ENCODE measurements around the gene AKAP8. TPM values are rescaled to one million over a fixed set of nuclear protein-coding genes. Genes with fewer than 3 reads are reported as not detected.

AKAP8 gene
- total and polyA plus RNA-seq, 2 experiments from 2014 or later = 22.4 to 36.5 TPM

DNA sequence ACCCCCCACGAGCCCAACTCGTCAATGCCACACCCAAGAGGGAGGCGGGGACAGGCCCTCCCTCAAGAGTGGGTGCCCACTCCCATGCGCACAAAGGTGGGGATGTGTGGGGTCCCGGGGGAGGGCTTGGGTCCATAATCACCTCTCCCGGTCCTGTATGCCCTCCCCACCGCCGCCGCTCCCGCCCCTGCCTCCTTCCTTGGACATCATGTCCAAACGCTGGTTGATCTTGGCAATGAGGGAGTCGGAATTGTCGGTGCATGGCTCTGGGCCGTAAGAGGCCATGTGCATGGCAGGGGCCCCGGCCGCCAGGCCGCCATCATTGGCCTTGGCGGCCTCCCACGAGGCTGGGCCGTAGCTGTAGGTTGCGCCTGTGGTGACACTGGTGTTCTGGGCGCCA, 5.9 kb downstream of the AKAP8 start:
- no peaks in the 10 kb centered on the region for H3K9me2 ChIP-seq (ENCODE audit: insufficient read depth)
- H3K79me2 ChIP-seq (replicated peaks; ENCODE audit: insufficient read depth) = peaks cover 73% of the 10 kb centered on the region
- no peaks in the 10 kb centered on the region; the same call in 2 of the 3 replicates for H3K9me3 Mint-ChIP-seq
- H3K36me3 Mint-ChIP-seq (ENCODE audit: low read depth) = peaks cover 52% of the 10 kb centered on the region
- H3K4me1 ChIP-seq (ENCODE audit: insufficient read depth) = peaks cover 4% of the 10 kb centered on the region; the same call in 1 of the 2 replicates
- peaks cover 14% of the 10 kb centered on the region for H3K4me1 Mint-ChIP-seq
- H3K27ac ChIP-seq (ENCODE audit: low read depth) = no peak overlapping the region
- DNase-seq (ENCODE audit: low spot score) (no peak), ATAC-seq (no peak)
- H3K27me3 ChIP-seq (ENCODE audit: insufficient read depth) = no peaks in the 10 kb centered on the region
- peaks cover 14% of the 10 kb centered on the region for H3K27me3 Mint-ChIP-seq (ENCODE audit: insufficient read depth, low read depth, poor library complexity)
- H2AFZ ChIP-seq = no peak overlapping the region
- TF ChIP-seq ZNF114 (CRISPR knock-in tag; IDR thresholded peaks at IDR 0.05) (no peak), NANOG (IDR thresholded peaks at IDR 0.05; ENCODE audit: borderline replicate concordance) (no peak), POLR2AphosphoS5 (IDR thresholded peaks at IDR 0.05; ENCODE audit: low read depth) (no peak)
- TF ChIP-seq, protein P1, sequence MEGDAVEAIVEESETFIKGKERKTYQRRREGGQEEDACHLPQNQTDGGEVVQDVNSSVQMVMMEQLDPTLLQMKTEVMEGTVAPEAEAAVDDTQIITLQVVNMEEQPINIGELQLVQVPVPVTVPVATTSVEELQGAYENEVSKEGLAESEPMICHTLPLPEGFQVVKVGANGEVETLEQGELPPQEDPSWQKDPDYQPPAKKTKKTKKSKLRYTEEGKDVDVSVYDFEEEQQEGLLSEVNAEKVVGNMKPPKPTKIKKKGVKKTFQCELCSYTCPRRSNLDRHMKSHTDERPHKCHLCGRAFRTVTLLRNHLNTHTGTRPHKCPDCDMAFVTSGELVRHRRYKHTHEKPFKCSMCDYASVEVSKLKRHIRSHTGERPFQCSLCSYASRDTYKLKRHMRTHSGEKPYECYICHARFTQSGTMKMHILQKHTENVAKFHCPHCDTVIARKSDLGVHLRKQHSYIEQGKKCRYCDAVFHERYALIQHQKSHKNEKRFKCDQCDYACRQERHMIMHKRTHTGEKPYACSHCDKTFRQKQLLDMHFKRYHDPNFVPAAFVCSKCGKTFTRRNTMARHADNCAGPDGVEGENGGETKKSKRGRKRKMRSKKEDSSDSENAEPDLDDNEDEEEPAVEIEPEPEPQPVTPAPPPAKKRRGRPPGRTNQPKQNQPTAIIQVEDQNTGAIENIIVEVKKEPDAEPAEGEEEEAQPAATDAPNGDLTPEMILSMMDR (conservative IDR thresholded peaks at IDR 0.05; ENCODE audit: low read depth in 2 of 2) = no peak
- H3K36me3 ChIP-seq (ENCODE audit: insufficient read depth) = peaks cover 19% of the 10 kb centered on the region
- peaks cover 2% of the 10 kb centered on the region; the same call in 1 of the 2 replicates for H3F3A ChIP-seq (replicated peaks; ENCODE audit: low read depth)
- H3K4me3 Mint-ChIP-seq = no peak overlapping the region
- no peak overlapping the region for H3K4me2 ChIP-seq
- no peak overlapping the region for H3K27ac Mint-ChIP-seq
- H4K20me1 ChIP-seq (replicated peaks; ENCODE audit: insufficient read depth) = peaks cover 38% of the 10 kb centered on the region
- H3K4me3 ChIP-seq = no peak overlapping the region

DNA sequence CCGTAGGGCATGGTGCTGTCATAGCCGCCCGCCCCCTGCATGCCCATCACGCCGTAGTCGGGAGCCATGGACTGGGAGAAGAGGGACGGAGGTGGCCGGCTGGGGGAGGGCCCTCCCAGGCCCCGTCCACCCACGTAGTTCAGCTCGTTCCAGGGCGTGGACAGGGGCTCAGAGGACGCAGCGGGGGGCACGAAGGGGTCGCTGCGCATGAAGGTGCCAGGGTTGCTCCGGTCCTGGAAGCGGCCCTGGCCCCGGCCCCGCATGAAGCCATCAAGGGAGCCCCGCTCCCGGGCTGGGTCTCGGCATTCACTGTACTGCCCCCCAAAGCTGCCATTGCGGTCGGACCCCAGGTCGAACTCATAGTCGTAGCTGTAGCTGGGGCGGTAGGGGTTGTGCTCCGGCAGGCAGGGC, 6.7 kb downstream of the AKAP8 start:
- Histone ChIP-seq H3K27me3 (ENCODE audit: insufficient read depth) (no peaks in the 10 kb centered on the region), H2AFZ (no peak overlapping the region), H3K27ac (ENCODE audit: low read depth) (no peak overlapping the region), H3K4me1 (ENCODE audit: insufficient read depth) (peaks cover 4% of the 10 kb centered on the region; the same call in 1 of the 2 replicates), H3K4me2 (no peak overlapping the region), H3K9me2 (ENCODE audit: insufficient read depth) (no peaks in the 10 kb centered on the region), H3K4me3 (no peak overlapping the region), H4K20me1 (replicated peaks; ENCODE audit: insufficient read depth) (peaks cover 31% of the 10 kb centered on the region), H3K79me2 (replicated peaks; ENCODE audit: insufficient read depth) (peaks cover 66% of the 10 kb centered on the region), H3K36me3 (ENCODE audit: insufficient read depth) (peaks cover 19% of the 10 kb centered on the region), H3F3A (replicated peaks; ENCODE audit: low read depth) (no peaks in the 10 kb centered on the region; the same call in 1 of the 2 replicates)
- Mint-ChIP-seq H3K36me3 (ENCODE audit: low read depth) (peaks cover 55% of the 10 kb centered on the region), H3K9me3 (no peaks in the 10 kb centered on the region; the same call in 2 of the 3 replicates), H3K27ac (no peak overlapping the region), H3K4me3 (no peak overlapping the region), H3K4me1 (peaks cover 9% of the 10 kb centered on the region), H3K27me3 (ENCODE audit: insufficient read depth, low read depth, poor library complexity) (peaks cover 10% of the 10 kb centered on the region)
- TF ChIP-seq STAT1 (IDR thresholded peaks at IDR 0.05; ENCODE audit: unreplicated experiment) = no peak
- no peak for TF ChIP-seq EZH2phosphoT487 (IDR thresholded peaks at IDR 0.05; ENCODE audit: unreplicated experiment)
- no peak for TF ChIP-seq ZNF331 (CRISPR knock-in tag; IDR thresholded peaks at IDR 0.05; ENCODE audit: low read depth)
- TF ChIP-seq NANOG (IDR thresholded peaks at IDR 0.05; ENCODE audit: borderline replicate concordance) = no peak
- TF ChIP-seq JUNB (IDR thresholded peaks at IDR 0.05; ENCODE audit: unreplicated experiment) = no peak
- ATAC-seq = no peak
- DNase-seq (ENCODE audit: low spot score) = no peak

DNA sequence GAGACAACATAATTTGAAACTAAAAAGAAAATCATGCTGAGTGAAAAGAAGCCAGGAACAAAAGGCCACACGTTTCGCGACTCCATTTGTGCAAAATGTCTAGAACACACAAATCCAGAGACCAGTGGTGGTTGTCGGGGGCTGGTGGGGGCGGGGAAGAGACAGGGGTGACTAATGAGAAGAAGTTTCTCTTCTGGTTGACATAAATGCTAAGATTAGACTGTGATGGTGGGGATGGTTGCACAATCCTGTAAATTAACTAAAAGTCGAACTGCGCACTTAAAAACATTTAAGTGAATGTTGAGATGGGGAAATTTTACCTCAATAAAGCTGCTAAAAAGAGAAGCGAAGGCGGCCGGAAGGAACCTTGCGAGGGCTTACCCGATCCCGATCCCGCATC, 7.1 kb downstream of the AKAP8 start:
- Mint-ChIP-seq H3K4me3 (no peak overlapping the region), H3K27me3 (ENCODE audit: insufficient read depth, low read depth, poor library complexity) (peaks cover 10% of the 10 kb centered on the region), H3K27ac (no peak overlapping the region), H3K36me3 (ENCODE audit: low read depth) (peaks cover 59% of the 10 kb centered on the region), H3K4me1 (peaks cover 6% of the 10 kb centered on the region), H3K9me3 (no peaks in the 10 kb centered on the region)
- Histone ChIP-seq H3K4me2 (no peak overlapping the region), H3K36me3 (ENCODE audit: insufficient read depth) (peaks cover 23% of the 10 kb centered on the region), H3K4me1 (ENCODE audit: insufficient read depth) (peaks cover 4% of the 10 kb centered on the region; the same call in 1 of the 2 replicates), H3K27me3 (ENCODE audit: insufficient read depth) (no peaks in the 10 kb centered on the region), H2AFZ (no peak overlapping the region), H3K79me2 (replicated peaks; ENCODE audit: insufficient read depth) (peaks cover 61% of the 10 kb centered on the region), H3K4me3 (no peak overlapping the region), H4K20me1 (replicated peaks; ENCODE audit: insufficient read depth) (peaks cover 28% of the 10 kb centered on the region), H3F3A (replicated peaks; ENCODE audit: low read depth) (no peaks in the 10 kb centered on the region), H3K27ac (ENCODE audit: low read depth) (no peak overlapping the region), H3K9me2 (ENCODE audit: insufficient read depth) (no peaks in the 10 kb centered on the region)
- TF ChIP-seq EZH2 (IDR thresholded peaks at IDR 0.05; ENCODE audit: low read depth, unreplicated experiment) = no peak
- TF ChIP-seq POLR2AphosphoS5 (IDR thresholded peaks at IDR 0.05; ENCODE audit: low read depth) = no peak
- TF ChIP-seq NANOG (IDR thresholded peaks at IDR 0.05; ENCODE audit: borderline replicate concordance) = no peak
- TF ChIP-seq ZNF331 (CRISPR knock-in tag; IDR thresholded peaks at IDR 0.05; ENCODE audit: low read depth) = no peak
- no peak for TF ChIP-seq STAT1 (IDR thresholded peaks at IDR 0.05; ENCODE audit: unreplicated experiment)
- TF ChIP-seq, protein P2, sequence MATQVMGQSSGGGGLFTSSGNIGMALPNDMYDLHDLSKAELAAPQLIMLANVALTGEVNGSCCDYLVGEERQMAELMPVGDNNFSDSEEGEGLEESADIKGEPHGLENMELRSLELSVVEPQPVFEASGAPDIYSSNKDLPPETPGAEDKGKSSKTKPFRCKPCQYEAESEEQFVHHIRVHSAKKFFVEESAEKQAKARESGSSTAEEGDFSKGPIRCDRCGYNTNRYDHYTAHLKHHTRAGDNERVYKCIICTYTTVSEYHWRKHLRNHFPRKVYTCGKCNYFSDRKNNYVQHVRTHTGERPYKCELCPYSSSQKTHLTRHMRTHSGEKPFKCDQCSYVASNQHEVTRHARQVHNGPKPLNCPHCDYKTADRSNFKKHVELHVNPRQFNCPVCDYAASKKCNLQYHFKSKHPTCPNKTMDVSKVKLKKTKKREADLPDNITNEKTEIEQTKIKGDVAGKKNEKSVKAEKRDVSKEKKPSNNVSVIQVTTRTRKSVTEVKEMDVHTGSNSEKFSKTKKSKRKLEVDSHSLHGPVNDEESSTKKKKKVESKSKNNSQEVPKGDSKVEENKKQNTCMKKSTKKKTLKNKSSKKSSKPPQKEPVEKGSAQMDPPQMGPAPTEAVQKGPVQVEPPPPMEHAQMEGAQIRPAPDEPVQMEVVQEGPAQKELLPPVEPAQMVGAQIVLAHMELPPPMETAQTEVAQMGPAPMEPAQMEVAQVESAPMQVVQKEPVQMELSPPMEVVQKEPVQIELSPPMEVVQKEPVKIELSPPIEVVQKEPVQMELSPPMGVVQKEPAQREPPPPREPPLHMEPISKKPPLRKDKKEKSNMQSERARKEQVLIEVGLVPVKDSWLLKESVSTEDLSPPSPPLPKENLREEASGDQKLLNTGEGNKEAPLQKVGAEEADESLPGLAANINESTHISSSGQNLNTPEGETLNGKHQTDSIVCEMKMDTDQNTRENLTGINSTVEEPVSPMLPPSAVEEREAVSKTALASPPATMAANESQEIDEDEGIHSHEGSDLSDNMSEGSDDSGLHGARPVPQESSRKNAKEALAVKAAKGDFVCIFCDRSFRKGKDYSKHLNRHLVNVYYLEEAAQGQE (IDR thresholded peaks at IDR 0.05; ENCODE audit: unreplicated experiment) = no peak
- no peak for TF ChIP-seq CREB1 (CRISPR knock-in tag; IDR thresholded peaks at IDR 0.05; ENCODE audit: low read depth)
- TF ChIP-seq JUNB (IDR thresholded peaks at IDR 0.05; ENCODE audit: unreplicated experiment) = no peak
- TF ChIP-seq, protein P3, sequence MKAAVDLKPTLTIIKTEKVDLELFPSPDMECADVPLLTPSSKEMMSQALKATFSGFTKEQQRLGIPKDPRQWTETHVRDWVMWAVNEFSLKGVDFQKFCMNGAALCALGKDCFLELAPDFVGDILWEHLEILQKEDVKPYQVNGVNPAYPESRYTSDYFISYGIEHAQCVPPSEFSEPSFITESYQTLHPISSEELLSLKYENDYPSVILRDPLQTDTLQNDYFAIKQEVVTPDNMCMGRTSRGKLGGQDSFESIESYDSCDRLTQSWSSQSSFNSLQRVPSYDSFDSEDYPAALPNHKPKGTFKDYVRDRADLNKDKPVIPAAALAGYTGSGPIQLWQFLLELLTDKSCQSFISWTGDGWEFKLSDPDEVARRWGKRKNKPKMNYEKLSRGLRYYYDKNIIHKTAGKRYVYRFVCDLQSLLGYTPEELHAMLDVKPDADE (IDR thresholded peaks at IDR 0.05) = no peak
- DNase-seq (ENCODE audit: low spot score) (no peak), ATAC-seq (no peak)

Measured in GM23338 (cell line).